NCI-H524 treated with DMSO at 0.1 percent for 48 hours (cell line): ENCODE results near the gene TASP1.

Experiments
- DNase-seq: peaks from one replicate; lab custom pipeline; 2025; lab: John Stamatoyannopoulos, UW

TASP1 gene

DNA sequence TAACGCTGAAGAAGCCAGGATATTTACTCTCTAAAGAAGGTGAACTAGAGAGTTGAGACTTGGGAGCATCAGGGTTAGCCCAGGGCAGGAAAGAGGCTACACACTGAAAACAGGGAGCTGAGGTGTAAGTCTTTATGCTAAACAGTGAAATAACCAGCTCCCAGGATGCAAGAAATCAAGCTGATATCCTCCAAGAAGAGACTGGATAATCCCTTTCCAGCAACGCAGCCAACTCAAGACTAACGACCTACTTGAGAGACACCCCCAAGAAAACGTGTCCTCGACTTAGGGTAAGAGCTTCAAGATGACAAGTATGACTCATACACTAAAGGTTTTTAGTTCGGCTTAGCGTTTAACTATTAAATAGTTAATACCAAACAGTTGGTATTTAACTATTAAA lies 202.2 kb downstream of the TASP1 start:
- no peak for DNase-seq

GRCh38 chr20:13432126-13432525 lies 206.6 kb downstream of the TASP1 start:
- no peak for DNase-seq

- DNase-seq = no peak
Observed at GRCh38 chr20:13430346-13431002, 208.3 kb downstream of the TASP1 start.

DNA sequence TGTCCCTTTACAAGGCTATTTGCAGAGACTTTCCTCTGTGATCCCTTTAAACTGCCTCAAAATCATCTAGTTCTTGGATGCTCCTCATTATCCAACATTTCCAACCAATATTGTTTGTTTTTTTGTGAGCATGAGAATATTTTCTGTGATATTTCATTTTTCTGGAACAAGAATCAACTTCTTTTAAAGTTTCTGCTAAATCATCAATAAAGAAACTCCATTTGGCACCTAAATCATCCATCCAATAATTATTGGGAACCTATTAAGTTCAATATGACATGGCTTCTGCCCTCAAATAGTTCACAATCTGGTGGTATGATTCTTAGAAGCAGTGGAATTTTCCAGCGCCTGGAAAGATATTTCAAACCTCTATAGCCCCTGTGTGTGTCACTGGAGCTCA lies 210.0 kb downstream of the TASP1 start:
- no peak for DNase-seq

- DNase-seq = no peak
Observed at GRCh38 chr20:13426870-13427269, 211.9 kb downstream of the TASP1 start.

DNA sequence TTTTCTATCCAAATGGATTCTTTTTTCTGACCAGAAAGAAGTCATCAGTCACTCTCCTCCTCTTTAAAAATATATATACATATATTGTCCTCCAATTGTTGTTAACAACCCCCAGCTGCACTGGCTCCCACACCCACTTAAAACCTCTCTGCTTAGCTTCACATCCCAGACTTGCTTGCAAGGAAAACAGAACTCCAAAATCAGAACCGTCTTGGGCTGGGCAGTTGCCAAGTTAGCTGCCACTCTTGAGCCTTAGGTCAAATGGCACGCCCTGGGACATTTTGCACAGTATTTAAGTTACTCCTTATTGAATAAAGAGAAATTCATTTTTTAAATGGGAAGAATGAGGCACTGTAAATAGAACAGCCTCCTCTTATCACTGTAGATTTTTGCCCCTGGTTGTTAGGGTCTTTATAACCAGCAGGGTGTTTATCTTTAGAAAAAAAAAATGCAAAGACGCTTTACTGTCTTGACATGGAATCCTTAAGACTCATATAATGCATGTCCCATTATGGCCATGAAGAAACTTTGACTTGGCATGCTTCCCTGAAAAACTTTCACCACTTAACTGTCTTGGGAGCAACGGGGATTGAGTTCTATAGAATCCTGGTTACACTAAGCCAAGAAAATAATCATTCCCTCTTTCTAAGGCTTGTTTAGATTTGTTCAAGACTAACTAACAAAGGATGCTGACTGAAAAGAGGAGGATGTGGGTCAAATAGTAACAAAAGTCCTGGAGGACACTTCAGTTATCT lies 213.2 kb downstream of the TASP1 start:
- DNase-seq = no peak

GRCh38 chr20:13424174-13424833 lies 214.4 kb downstream of the TASP1 start:
- DNase-seq = no peak

GRCh38 chr20:13423472-13424173 lies 215.1 kb downstream of the TASP1 start:
- no peak for DNase-seq

GRCh38 chr20:13422637-13423036 lies 216.1 kb downstream of the TASP1 start:
- no peak for DNase-seq

- no peak for DNase-seq
Observed at GRCh38 chr20:13420625-13421024, 218.1 kb downstream of the TASP1 start.

- no peak for DNase-seq
Observed at GRCh38 chr20:13419477-13419876, 219.3 kb downstream of the TASP1 start.

DNA sequence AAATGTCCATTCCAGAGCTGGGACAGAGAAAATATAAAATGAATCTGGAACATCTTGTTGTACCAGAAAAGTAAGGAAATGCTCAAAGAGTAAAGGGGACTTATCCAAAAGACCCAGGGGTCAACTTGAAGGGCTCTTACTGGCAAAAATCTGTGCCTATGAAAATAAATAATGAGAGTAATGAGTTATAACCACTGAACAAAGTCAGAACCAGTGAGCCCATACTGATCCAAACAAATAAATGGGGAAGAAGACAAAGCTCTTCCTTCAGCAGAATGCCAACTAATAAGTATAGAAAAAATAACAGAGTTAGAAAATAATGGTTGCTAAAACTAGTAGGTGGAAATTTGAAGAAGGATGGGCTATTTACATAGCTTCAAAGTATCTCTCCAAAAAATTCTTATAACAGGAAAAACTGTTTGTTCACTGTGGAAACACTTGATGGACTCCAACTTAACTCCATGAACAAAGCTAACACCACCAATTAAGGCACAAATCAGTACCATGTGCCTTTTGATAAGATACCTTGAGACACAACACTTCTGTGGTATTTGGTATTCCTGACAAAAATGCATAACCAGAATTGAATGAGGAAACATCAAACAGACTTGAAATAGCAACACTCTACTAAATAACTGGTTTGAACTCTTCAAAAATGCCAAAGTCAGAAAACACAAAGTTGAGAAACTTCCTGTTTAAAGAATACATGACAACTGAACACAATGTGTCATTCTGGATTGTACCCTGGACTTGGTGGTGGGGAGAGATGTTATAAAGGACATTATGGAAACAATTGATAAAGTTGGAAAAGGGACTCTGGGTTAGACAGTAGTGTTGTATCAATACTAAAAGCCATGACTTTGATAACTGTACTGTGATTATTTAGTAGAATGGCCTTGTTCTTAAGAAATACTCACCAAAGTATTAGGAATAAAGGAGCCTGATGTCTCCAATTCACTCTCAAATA lies 220.2 kb downstream of the TASP1 start:
- no peak for DNase-seq

GRCh38 chr20:13416531-13416930 lies 222.2 kb downstream of the TASP1 start:
- no peak for DNase-seq

DNA sequence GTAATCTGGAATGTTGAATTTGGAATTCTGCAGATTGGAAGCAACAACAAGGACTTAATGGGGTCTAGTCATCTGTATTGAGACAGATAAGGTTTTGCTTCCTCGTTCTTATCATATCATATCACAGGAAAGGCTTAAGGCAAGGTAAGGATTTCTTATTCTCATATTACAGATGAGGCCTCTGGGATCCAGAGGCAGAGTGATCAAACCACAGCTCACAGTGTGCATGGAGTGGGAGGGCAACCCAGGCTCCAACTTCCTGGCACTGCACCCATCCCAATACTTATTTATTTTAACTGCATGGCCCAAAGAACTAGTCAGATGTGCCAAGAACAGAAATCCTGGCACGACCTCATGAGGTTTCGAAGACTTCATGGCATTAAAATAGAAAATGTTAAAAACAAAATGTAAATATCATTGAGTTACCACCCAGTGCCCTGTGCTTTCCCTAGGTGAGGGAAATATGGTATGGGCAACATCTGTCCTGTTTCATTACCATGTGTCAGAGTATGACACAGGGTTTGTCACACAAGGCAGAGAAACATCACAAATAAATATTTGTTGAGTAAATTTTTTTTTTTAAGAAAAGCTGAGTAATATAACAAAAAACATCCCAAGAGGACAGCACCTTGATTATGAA lies 225.8 kb downstream of the TASP1 start:
- DNase-seq = no peak

DNA sequence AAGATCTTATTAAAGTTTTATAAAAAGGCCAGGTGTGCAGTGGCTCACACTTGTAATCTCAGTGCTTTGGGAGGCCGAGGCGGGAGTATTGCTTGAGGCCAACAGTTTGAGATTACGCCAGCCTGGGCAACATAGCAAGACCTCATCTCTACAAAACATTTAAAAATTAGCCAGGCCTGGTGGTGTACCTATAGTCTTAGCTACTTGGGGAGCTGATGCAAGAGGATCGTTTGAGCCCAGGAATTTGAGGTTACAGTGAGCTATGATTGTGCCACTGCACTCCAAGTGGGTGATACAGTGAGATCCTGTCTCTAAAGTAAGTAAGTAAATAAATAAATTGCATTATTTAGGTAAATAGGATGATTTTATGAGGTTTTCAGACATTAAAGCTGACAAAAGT lies 234.4 kb downstream of the TASP1 start:
- DNase-seq = no peak

DNA sequence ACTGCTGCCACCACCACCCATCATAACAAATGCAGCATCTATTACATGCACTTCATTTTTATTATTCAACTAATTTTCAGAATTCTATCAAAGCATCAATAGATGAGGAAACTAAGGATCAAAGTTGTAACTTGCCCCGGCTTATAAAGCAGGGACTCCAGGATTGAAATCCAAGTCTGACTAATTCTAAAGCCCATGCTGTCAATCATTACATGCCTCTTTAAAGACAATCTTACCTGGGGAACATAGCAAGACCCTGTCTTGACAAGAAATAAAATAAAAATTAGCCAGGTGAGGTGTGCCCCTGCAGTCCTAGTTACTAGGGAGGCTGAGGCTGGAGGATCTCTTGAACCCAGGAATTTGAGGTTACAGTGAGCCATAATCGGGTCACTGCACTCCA lies 235.3 kb downstream of the TASP1 start:
- DNase-seq = no peak

GRCh38 chr20:13402986-13403385 lies 235.7 kb downstream of the TASP1 start:
- DNase-seq = no peak

DNA sequence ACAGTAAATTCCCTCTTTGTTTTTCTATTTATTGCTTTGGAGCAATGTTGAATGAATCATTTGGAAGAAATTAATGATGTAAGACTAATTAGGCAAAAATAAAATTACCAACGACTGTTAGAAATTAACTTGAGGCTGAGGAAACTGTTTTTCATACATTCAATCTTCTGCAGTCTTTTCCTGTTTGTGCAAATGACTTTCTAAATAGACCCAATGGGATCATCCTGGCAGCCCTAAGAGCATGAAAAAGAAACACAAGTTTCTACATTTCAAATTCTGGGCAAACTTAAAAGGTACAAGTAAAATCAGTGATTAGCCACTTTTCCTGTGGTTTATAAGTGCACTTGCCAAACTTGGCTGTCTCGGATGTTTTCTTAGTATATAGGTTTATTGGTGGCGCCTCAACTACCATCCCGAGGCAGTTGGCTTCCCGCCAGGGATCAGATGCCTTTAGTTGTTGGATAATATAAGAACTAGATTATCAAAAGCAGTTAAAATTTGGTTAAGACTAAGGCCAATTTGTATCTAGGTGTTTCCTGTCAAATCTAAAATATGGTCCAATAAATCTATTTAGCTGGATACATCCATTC lies 236.5 kb downstream of the TASP1 start:
- DNase-seq = no peak

DNA sequence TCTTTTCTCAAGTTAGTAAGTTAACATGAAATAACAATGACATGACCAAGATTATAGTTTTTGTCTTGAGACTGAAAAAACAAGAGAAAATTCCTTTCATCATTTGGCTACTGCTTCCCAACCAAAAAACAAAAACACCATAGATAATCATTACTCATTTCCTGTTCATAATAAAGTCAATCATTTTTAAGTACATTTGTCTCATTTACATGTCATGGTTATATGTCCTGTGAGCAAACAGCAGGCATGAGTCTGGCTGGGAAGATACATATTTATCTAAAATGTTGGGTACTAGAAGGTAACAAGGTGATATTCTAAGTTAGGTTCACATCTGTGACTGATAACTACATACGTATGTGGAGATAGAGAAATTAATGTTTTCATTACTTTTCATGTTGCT lies 237.1 kb downstream of the TASP1 start:
- DNase-seq = no peak

- no peak for DNase-seq
Observed at GRCh38 chr20:13400453-13400852, 238.3 kb downstream of the TASP1 start.

- DNase-seq = no peak
Observed at GRCh38 chr20:13397300-13397724, 241.4 kb downstream of the TASP1 start.
